ENCODE data around the gene TNKS2. TPM values are rescaled to one million over a fixed set of nuclear protein-coding genes. Genes with fewer than 3 reads are reported as not detected.
A peak's percentile ranks its signal among the peaks of the same experiment; 100 is the strongest.

TNKS2 gene
- total and polyA plus RNA-seq, 12 donors, result 4.7 to 21.1 (median 14.0) TPM

GRCh38 chr10:91813251-91813650, 15.0 kb downstream of the TNKS2 start:
- H3K27ac ChIP-seq, result no peak overlapping the region
- no peaks in the 10 kb centered on the region for H3K9me3 ChIP-seq
- no peak for DNase-seq
- peaks cover 0 to 77% (median 25%) of the 10 kb centered on the region in 9 donors for H3K36me3 ChIP-seq
- ATAC-seq, result no peak
- no peak for TF ChIP-seq CTCF (IDR thresholded peaks at IDR 0.05)
- intact Hi-C loops (cut with DNase I), result no loop called here
- peaks cover 0 to 29% (median 10%) of the 10 kb centered on the region in 9 donors for H3K4me1 ChIP-seq
- WGBS, 2 donors, result 45 to 59% methylated on average over 1 of the region's 1 CpG
- no peaks in the 10 kb centered on the region for H3K27me3 ChIP-seq
- no peak overlapping the region for H3K4me3 ChIP-seq

GRCh38 chr10:91816981-91817380, 18.8 kb downstream of the TNKS2 start:
- intact Hi-C loops (cut with DNase I), result no loop called here
- ATAC-seq, result no peak
- H3K36me3 ChIP-seq, result peaks cover 0 to 99% (median 55%) of the 10 kb centered on the region in 9 donors

GRCh38 chr10:91820144-91820543, 21.9 kb downstream of the TNKS2 start:
- DNase-seq (no peak), ATAC-seq (no peak)
- Histone ChIP-seq H3K36me3 (peaks cover 0 to 100% (median 67%) of the 10 kb centered on the region in 9 donors), H3K27me3 (no peaks in the 10 kb centered on the region), H3K4me1 (peaks cover 0 to 13% (median 7%) of the 10 kb centered on the region in 9 donors), H3K9me3 (no peaks in the 10 kb centered on the region), H3K27ac (no peak overlapping the region), H3K4me3 (no peak overlapping the region)
- intact Hi-C loops (cut with DNase I), result no loop called here
- 70 to 90% methylated on average over 3 of the region's 3 CpGs for WGBS, 2 donors
- TF ChIP-seq CTCF (IDR thresholded peaks at IDR 0.05), result no peak

More at GRCh38 chr10:91816981-91817380, 18.8 kb downstream of the TNKS2 start:
- H3K4me1 ChIP-seq, result peaks cover 0 to 21% (median 7%) of the 10 kb centered on the region in 9 donors
- no peak for DNase-seq
- no peaks in the 10 kb centered on the region for H3K9me3 ChIP-seq
- WGBS, 2 donors, result 49 to 57% methylated on average over 2 of the region's 2 CpGs
- H3K27me3 ChIP-seq, result no peaks in the 10 kb centered on the region
- no peak overlapping the region for H3K4me3 ChIP-seq
- peak overlapping the region in 1 of 10 donors; percentile 16 for H3K27ac ChIP-seq
- no peak for TF ChIP-seq CTCF (IDR thresholded peaks at IDR 0.05)

- Histone ChIP-seq H3K27me3 (no peaks in the 10 kb centered on the region), H3K4me1 (no peaks in the 10 kb centered on the region), H3K4me3 (no peak overlapping the region), H3K36me3 (peaks cover 0 to 100% (median 53%) of the 10 kb centered on the region in 9 donors), H3K27ac (peak overlapping the region in 1 of 10 donors; percentile 17), H3K9me3 (no peaks in the 10 kb centered on the region)
- no peak for DNase-seq
- ATAC-seq, result peak in 5 of 8 donors; percentile 29 to 52 (median 41)
- intact Hi-C loops (cut with DNase I), result no loop called here
- WGBS, 2 donors, result 84 to 86% methylated on average over 1 of the region's 1 CpG
- no peak for TF ChIP-seq CTCF (IDR thresholded peaks at IDR 0.05)
These were observed 25.9 kb downstream of the TNKS2 start for GRCh38 chr10:91824076-91824475.

Measured in heart right ventricle (tissue), 16 donors.